ENCODE data around the gene ZNRD2.
"Not testable (repeated sequence)": the region's sequence is repeated elsewhere in the genome, so short reads cannot be mapped to it uniquely, and the experiment has no call there.

The ZNRD2 gene

GRCh38 chr11:65554057-65554818, 16.0 kb upstream of the ZNRD2 start:
- no peak overlapping the region for H3K27ac ChIP-seq
- no peak for DNase-seq (ENCODE audit: low read depth, low spot score)

DNA sequence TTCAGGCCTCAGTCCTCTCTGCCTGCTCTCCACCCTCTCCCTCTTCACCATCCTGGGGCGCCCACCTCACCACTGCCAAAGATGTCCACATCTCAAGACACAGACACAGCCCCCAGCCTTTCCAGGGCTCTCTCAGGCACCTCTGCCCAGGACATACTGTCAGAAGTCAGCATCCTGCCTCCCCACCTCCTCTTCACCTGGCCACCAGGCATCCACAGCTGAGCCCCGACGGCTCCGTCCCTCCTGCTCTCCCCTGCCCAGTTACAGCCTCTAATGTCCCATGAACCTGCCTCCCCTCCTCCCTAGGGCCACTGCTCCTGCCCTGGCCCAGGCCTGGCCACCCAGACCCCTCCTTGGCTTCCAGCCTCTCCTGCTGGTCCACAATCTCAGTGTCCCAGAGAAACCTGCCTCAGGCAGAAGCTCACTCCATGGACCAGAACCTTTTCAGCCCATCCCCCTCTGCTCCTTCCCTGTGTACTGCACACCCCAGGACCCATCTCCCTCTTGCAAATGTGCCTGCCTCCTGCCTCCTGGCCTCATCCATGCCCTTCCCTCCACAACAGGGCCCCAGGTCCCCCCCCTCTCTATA, 15.3 kb upstream of the ZNRD2 start:
- DNase-seq (ENCODE audit: low read depth, low spot score): no peak
- H3K27ac ChIP-seq: no peak overlapping the region

GRCh38 chr11:65555693-65556231, 14.5 kb upstream of the ZNRD2 start:
- no peak for DNase-seq (ENCODE audit: low read depth, low spot score)
- H3K27ac ChIP-seq: no peak overlapping the region

- H3K27ac ChIP-seq: peak overlapping the region; percentile 87
- no peak for DNase-seq (ENCODE audit: low read depth, low spot score)
Measured at GRCh38 chr11:65556470-65557279, 13.6 kb upstream of the ZNRD2 start.

DNA sequence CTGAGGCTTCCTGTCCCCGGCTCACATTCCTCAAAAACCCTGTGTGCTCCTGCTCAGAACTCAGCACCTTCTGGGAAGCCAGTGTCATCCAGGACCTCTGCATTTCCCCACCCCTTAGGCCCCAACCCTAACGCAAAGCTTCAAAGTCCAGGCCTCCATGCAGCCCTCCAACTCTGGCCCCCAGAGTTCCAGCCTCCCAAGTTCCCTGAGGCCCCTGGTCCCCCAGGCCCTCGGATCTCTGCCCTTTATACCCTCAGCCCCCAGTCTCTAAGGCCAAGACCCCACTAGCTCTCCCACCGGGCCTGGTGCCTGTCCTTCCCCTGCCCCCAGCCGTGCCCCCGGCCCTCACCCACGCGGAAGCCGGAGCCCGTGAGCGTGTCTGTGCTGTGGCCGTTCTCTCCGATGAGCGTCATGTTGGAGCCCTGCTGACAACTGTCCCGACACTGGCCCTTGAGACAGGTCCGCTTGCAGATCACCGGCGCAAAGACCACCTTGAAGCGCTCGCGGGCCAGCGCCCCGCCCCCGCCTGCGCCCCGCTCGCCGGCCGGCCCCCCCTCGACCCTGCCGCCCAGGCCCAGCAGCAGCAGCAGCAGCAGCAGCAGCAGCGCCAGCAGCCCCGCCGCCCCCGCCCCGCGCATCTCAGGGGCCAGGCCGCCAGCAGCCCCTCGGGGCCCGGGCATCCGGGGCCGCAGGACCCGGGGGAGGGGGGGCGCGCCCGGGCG, 12.8 kb upstream of the ZNRD2 start:
- DNase-seq (ENCODE audit: low read depth, low spot score): no peak
- H3K27ac ChIP-seq: peak overlapping the region; percentile 87

DNA sequence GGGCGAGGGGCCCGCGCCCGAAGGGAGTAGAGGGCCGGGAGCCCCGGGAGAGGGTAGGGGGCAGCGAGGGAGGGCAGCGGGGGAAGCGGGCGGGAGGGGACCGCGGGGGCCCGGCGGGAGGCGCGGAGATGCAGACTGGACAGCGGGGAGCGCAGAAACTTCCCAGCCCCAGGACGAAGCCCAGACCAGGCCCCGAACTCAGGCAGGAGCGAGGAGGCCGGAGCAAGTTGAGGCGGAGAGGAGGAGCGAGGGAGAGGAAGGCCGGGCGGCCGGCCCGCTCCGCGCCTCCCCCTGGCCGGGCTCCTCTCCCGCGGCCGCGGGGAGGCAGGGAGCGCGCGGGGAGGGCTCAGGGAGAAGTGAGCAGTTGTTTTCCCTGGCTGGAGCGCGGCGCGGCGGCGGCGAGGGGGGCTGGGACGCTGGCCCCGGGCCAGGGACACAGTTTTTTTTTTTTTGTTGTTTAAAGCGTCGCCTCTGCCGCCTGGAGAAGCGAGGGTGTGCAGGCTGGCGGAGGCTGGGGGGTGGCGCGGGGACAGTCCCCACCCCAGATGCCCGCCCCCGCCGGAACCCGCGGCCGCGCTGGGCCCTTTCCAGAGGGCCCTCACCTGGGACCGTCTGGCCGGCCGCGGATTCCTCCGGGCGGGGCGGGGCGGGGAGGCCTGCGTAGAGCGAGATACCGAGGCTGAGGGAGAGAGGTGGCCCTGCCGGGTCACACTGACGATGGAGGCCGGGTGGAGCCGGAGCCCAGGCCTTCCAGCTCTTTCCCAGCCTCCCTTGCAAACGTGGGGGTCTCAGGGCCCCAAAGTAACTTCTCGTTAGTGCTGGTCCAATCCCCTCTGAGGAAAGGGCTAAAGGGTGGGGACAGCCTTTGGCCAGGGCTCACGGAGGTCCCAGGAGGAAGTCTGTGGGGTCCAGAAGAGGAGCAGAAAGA, 12.0 kb upstream of the ZNRD2 start, which contains the start of gene LTBP3:
Gene LTBP3, minus strand, starts transcription at position 358 of the 928 bp plus-strand sequence. CDS start 400 bp downstream, outside the sequence.
- no peak for DNase-seq (ENCODE audit: low read depth, low spot score)
- peak within 1 kb of the TSS; percentile 87 for H3K27ac ChIP-seq

DNA sequence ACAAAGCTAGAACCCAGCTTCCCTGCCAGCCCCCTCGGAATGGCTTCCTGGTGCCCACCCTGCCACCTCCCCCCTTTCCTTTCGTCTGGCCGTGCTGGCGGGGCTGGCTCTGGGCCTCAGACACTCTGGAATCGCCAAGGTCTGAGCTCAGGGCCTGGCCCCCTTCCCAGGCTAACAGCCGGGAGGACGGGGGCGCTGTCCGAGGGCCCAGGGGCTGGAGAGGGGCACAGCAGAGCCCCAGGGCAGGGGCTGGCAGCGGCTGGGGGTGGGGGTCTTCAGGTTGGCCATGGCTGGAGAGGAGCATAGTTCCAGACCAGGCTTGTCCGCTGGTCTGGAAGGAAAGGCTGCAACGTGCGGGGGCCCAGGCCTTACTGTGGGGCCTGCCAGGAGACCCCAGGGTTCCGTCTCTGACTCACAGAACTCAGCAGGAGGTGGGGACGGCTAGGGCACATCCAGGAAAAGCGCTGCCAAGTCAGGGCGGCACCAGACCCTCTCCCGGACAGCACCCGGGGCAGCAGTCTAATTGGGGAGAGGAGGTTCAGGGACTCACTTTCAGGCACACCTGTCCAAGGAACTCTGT, 11.3 kb upstream of the ZNRD2 start:
- no peak for DNase-seq (ENCODE audit: low read depth, low spot score)
- peak overlapping the region; percentile 87 for H3K27ac ChIP-seq

DNA sequence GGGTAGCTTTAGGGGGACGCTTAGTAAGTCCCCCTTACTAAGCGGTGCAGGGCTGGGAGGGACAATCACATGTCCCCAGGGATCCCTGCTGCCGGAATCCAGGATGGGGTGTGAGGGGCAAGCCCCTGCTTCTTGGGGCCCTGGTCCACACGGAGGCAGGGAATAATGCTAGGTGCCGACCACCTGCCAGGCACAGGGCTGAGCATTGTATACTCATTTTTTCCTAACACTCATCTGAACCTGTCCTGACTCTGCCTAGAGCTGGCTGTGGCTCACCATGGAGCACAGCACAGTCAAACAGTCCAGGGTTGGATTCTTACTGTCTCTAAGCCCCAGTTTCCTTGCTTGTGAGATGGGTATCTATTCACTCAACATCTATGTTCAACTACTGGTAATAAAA, 10.7 kb upstream of the ZNRD2 start:
- peak overlapping the region; percentile 87 for H3K27ac ChIP-seq
- no peak for DNase-seq (ENCODE audit: low read depth, low spot score)

- no peak for DNase-seq (ENCODE audit: low read depth, low spot score)
- peak overlapping the region; percentile 87 for H3K27ac ChIP-seq
Measured at GRCh38 chr11:65559951-65560537, 10.2 kb upstream of the ZNRD2 start.

GRCh38 chr11:65560555-65561418, 9.5 kb upstream of the ZNRD2 start:
- H3K27ac ChIP-seq: peak overlapping the region; percentile 87
- no peak for DNase-seq (ENCODE audit: low read depth, low spot score)

DNA sequence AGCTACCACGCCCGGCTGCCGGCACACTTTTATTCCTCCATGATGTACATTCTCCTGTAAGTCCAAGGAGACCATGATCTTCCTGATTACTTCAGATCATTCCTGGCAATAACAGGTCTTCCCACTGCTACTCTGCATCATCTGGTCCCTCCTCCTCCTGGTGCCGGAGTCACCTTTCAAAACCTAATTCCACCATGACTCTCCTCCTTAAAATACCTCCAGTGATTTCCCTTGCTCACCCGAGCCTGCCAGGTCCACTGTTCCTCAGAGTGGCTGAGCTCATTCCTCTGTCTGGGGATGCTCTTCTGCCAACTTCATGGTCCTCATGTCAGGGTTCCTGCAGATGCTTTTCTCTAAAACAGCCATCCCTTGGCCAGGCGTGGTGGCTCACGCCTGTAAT, 8.3 kb upstream of the ZNRD2 start:
- no peak for DNase-seq (ENCODE audit: low read depth, low spot score)

DNA sequence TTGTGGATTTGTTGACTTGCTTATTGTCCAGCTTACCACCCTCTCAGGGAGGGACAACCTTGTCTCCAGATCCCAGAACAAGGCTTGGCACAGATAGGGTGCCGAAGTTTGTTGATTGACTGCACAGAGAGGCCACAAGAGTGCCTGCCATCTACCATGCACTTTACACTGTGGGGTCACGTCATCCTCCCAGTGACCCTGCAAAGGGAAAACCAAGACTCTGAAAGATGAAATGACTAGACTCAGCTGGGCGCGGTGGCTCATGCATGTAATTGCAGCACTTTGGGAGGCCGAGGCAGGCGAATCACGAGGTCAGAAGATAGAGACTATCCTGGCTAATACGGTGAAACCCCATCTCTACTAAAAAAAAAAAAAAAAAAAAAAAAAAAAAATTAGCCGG, 7.5 kb upstream of the ZNRD2 start:
- DNase-seq (ENCODE audit: low read depth, low spot score): no peak
- H3K27ac ChIP-seq: no peak overlapping the region

More for the DNA sequence above, 8.3 kb upstream of the ZNRD2 start:
- H3K27ac ChIP-seq: no peak overlapping the region

GRCh38 chr11:65563601-65564000, 6.7 kb upstream of the ZNRD2 start:
- no peak for DNase-seq (ENCODE audit: low read depth, low spot score)
- H3K27ac ChIP-seq: no peak overlapping the region

GRCh38 chr11:65564879-65565559, 5.3 kb upstream of the ZNRD2 start:
- H3K27ac ChIP-seq: peak overlapping the region; percentile 63
- not testable (repeated sequence) for DNase-seq (ENCODE audit: low read depth, low spot score)

DNA sequence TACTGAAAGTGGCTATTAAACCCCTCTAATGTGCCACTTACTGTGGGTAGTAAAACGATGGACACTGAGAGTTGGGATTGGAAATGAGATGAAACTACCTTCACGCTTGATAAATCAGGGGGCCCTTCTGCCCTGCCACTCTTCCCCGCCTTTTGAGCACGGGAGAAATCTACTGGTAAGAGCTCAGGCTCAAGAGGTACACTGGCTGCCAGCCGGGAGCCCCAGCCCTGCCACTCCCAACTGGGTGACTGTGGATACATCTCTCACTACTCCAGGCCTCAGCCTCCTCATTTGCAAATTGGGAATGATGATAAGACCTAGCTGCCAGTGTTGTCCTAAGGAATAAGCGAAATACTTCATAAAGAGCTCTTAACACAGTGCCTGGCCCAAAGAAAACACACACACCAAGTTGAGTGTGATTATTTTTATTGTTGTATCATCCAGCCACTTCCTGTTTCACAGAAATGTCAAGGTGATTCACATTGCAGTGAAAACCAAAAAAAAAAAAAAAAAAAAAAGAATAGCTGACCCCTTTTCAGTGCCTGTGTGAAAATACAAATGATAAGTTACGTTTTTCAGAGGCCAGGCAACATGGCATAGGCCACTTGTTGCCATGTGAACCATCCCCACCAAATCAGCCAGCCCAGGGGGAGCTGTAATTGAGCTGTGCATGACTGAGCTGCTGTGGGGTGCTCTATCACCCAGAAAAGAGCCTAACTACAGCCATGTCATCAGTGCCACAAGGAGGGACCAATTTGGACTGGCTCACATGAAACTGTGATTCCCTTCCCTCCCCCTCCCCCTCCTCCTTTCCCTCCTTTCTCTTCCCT, 4.4 kb upstream of the ZNRD2 start:
- peak overlapping the region; percentile 63 for H3K27ac ChIP-seq
- DNase-seq (ENCODE audit: low read depth, low spot score): no peak

All from epithelial cell of prostate (primary cell).